22Rv1 (cell line): ENCODE measurements around the gene FUT8.

Experiments used
- ZFX ChIP-seq: fragments of 450-650 bp; IDR thresholded peaks from 2 replicates; pipeline ENCODE4 v1.6.1; 2017; ENCODE audit warnings: antibody characterized with exemption, borderline replicate concordance
- TF ChIP-seq, protein P1 (sequence below): fragments of 450-650 bp; IDR thresholded peaks from 2 replicates; pipeline ENCODE4 v1.5.1; 2017; ENCODE audit warnings: mild to moderate bottlenecking

DNA sequence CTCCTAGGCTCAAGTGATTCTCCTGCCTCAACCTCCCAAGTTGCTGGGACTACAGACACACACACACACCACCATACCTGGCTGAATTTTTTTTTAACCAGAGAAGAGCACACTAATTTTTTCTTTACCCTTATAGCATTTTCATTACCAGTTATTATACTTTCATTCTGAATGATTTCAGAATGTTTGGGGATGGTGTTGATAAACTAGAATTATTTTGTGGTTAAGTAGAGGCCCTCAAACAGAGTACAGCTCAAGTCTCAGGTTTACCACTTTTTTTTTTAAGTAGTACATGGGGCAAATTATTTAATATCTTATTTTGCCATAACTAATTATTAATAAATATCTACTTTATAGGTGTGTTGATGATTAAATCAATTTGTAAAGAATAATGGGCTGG, 86.6 kb downstream of the FUT8 start:
- TF ChIP-seq, protein P1, sequence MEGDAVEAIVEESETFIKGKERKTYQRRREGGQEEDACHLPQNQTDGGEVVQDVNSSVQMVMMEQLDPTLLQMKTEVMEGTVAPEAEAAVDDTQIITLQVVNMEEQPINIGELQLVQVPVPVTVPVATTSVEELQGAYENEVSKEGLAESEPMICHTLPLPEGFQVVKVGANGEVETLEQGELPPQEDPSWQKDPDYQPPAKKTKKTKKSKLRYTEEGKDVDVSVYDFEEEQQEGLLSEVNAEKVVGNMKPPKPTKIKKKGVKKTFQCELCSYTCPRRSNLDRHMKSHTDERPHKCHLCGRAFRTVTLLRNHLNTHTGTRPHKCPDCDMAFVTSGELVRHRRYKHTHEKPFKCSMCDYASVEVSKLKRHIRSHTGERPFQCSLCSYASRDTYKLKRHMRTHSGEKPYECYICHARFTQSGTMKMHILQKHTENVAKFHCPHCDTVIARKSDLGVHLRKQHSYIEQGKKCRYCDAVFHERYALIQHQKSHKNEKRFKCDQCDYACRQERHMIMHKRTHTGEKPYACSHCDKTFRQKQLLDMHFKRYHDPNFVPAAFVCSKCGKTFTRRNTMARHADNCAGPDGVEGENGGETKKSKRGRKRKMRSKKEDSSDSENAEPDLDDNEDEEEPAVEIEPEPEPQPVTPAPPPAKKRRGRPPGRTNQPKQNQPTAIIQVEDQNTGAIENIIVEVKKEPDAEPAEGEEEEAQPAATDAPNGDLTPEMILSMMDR = no peak
- TF ChIP-seq ZFX = no peak
